ENCODE measurements around the gene DUOXA2.
"Not testable (repeated sequence)": the region's sequence is repeated elsewhere in the genome, so short reads cannot be mapped to it uniquely, and the experiment has no call there.

- TF ChIP-seq ZBTB43, TEAD4, FOXP4 (CRISPR knock-in tag; IDR thresholded peaks at IDR 0.05): not testable (repeated sequence)
- TF ChIP-seq, protein P1, sequence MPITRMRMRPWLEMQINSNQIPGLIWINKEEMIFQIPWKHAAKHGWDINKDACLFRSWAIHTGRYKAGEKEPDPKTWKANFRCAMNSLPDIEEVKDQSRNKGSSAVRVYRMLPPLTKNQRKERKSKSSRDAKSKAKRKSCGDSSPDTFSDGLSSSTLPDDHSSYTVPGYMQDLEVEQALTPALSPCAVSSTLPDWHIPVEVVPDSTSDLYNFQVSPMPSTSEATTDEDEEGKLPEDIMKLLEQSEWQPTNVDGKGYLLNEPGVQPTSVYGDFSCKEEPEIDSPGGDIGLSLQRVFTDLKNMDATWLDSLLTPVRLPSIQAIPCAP (CRISPR knock-in tag; IDR thresholded peaks at IDR 0.05): not testable (repeated sequence)
- TF ChIP-seq, protein P2, sequence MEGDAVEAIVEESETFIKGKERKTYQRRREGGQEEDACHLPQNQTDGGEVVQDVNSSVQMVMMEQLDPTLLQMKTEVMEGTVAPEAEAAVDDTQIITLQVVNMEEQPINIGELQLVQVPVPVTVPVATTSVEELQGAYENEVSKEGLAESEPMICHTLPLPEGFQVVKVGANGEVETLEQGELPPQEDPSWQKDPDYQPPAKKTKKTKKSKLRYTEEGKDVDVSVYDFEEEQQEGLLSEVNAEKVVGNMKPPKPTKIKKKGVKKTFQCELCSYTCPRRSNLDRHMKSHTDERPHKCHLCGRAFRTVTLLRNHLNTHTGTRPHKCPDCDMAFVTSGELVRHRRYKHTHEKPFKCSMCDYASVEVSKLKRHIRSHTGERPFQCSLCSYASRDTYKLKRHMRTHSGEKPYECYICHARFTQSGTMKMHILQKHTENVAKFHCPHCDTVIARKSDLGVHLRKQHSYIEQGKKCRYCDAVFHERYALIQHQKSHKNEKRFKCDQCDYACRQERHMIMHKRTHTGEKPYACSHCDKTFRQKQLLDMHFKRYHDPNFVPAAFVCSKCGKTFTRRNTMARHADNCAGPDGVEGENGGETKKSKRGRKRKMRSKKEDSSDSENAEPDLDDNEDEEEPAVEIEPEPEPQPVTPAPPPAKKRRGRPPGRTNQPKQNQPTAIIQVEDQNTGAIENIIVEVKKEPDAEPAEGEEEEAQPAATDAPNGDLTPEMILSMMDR (IDR thresholded peaks at IDR 0.05): not testable (repeated sequence)
- TF ChIP-seq, protein P3, sequence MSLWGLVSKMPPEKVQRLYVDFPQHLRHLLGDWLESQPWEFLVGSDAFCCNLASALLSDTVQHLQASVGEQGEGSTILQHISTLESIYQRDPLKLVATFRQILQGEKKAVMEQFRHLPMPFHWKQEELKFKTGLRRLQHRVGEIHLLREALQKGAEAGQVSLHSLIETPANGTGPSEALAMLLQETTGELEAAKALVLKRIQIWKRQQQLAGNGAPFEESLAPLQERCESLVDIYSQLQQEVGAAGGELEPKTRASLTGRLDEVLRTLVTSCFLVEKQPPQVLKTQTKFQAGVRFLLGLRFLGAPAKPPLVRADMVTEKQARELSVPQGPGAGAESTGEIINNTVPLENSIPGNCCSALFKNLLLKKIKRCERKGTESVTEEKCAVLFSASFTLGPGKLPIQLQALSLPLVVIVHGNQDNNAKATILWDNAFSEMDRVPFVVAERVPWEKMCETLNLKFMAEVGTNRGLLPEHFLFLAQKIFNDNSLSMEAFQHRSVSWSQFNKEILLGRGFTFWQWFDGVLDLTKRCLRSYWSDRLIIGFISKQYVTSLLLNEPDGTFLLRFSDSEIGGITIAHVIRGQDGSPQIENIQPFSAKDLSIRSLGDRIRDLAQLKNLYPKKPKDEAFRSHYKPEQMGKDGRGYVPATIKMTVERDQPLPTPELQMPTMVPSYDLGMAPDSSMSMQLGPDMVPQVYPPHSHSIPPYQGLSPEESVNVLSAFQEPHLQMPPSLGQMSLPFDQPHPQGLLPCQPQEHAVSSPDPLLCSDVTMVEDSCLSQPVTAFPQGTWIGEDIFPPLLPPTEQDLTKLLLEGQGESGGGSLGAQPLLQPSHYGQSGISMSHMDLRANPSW (CRISPR knock-in tag; conservative IDR thresholded peaks at IDR 0.05; ENCODE audit: low read depth): not testable (repeated sequence)
Measured at GRCh38 chr15:45082412-45082811, 31.7 kb upstream of the DUOXA2 start.
